ENCODE data around the gene ADAMTS12. TPM values are rescaled to one million over a fixed set of nuclear protein-coding genes. Genes with fewer than 3 reads are reported as not detected.

The ADAMTS12 gene
- total RNA-seq, 1 experiment from 2014 or later = 0.15 TPM

DNA sequence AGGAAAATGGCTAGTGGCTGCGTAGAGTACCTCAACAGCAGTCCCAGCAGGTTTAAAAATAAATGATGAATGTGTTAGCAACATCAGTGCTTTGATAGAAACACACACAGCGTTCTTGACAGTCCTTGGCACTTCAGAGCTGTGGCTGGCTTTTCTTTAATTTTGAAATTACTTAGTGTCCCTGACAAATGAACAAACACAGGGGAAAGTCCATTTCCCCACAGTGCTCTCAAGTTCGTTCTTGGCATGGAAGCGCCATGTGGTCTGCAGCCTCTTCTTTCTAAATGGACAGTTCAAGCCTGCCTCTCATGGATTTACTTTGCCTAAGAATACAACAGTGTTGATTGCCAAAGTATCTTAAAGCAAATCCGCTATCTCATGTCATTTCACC is 102.2 kb downstream of the ADAMTS12 start:
- intact Hi-C loops (cut with micrococcal nuclease; ENCODE audit: unreplicated experiment) = no loop called here
- POLR2A ChIA-PET = interaction anchor here (0.6 kb wide), 1 partner anchor 56 kb away, joined by 8 read pairs; no protein-coding TSS in a partner anchor

DNA sequence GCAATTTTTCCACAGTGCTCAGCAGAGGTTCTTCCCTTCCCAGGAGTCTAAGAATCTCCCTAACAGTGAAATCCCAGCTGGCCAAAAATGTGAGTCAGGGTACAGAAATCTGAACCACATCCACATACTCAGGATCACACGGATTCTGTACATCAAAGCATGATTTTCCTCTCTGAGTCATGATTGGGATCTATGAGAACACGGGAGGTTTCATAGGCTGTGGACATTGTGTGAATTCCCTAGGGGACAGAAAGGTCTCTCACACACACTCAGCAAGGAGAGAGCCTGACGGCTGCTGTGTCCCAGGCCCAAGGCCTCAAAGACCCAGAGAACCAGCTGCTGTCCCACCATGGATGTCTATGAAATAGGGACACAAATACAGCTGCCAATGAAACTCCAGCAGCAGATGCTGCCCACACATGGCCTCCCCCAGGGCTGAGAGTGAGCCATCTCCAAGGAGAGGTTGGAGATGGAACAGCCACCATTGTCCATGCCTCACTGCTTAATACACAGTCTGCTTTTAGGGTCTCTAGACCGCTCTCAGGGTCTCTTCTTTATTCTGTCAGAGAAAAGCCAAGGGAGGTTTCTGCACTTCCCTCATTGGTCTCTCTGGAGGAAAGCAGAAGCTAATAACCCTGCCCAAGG is 102.7 kb downstream of the ADAMTS12 start:
- TF ChIP-seq, protein P1, sequence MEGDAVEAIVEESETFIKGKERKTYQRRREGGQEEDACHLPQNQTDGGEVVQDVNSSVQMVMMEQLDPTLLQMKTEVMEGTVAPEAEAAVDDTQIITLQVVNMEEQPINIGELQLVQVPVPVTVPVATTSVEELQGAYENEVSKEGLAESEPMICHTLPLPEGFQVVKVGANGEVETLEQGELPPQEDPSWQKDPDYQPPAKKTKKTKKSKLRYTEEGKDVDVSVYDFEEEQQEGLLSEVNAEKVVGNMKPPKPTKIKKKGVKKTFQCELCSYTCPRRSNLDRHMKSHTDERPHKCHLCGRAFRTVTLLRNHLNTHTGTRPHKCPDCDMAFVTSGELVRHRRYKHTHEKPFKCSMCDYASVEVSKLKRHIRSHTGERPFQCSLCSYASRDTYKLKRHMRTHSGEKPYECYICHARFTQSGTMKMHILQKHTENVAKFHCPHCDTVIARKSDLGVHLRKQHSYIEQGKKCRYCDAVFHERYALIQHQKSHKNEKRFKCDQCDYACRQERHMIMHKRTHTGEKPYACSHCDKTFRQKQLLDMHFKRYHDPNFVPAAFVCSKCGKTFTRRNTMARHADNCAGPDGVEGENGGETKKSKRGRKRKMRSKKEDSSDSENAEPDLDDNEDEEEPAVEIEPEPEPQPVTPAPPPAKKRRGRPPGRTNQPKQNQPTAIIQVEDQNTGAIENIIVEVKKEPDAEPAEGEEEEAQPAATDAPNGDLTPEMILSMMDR (IDR thresholded peaks at IDR 0.05) = no peak
- no peak for TF ChIP-seq TCF7L2 (IDR thresholded peaks at IDR 0.05; ENCODE audit: low read depth, low read length)
- TF ChIP-seq, protein P2, sequence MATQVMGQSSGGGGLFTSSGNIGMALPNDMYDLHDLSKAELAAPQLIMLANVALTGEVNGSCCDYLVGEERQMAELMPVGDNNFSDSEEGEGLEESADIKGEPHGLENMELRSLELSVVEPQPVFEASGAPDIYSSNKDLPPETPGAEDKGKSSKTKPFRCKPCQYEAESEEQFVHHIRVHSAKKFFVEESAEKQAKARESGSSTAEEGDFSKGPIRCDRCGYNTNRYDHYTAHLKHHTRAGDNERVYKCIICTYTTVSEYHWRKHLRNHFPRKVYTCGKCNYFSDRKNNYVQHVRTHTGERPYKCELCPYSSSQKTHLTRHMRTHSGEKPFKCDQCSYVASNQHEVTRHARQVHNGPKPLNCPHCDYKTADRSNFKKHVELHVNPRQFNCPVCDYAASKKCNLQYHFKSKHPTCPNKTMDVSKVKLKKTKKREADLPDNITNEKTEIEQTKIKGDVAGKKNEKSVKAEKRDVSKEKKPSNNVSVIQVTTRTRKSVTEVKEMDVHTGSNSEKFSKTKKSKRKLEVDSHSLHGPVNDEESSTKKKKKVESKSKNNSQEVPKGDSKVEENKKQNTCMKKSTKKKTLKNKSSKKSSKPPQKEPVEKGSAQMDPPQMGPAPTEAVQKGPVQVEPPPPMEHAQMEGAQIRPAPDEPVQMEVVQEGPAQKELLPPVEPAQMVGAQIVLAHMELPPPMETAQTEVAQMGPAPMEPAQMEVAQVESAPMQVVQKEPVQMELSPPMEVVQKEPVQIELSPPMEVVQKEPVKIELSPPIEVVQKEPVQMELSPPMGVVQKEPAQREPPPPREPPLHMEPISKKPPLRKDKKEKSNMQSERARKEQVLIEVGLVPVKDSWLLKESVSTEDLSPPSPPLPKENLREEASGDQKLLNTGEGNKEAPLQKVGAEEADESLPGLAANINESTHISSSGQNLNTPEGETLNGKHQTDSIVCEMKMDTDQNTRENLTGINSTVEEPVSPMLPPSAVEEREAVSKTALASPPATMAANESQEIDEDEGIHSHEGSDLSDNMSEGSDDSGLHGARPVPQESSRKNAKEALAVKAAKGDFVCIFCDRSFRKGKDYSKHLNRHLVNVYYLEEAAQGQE (IDR thresholded peaks at IDR 0.05; ENCODE audit: insufficient read depth in 1 of 2, low read depth in 2 of 2, low read length in 1 of 2) = no peak
- TF ChIP-seq SIN3A (IDR thresholded peaks at IDR 0.05; ENCODE audit: borderline replicate concordance, insufficient read depth, low read depth, low read length) = no peak
- no peak for TF ChIP-seq POLR2AphosphoS5 (IDR thresholded peaks at IDR 0.05; ENCODE audit: low read depth, low read length)
- DNase-seq (ENCODE audit: low read depth, low spot score) (no peak), ATAC-seq (no peak)
- Histone ChIP-seq H3K9me3 (ENCODE audit: control insufficient read depth, insufficient read depth, low read depth, low read length) (peaks cover 10% of the 10 kb centered on the region; the same call in 1 of the 2 replicates), H3K4me1 (ENCODE audit: control insufficient read depth, insufficient read depth, low read length) (no peaks in the 10 kb centered on the region), H3K4me3 (ENCODE audit: low read depth in 2 of 2, low read length in 2 of 2) (no peak overlapping the region), H3K27ac (ENCODE audit: low read length) (no peak overlapping the region), H3K27me3 (ENCODE audit: control insufficient read depth, insufficient read depth, low read length) (no peaks in the 10 kb centered on the region), H3K36me3 (ENCODE audit: control insufficient read depth, insufficient read depth, low read length) (no peaks in the 10 kb centered on the region)
- in situ Hi-C loops (cut with HindIII; ENCODE audit: low pct_unique_long_range_greater_than_20kb, low sequenced_read_pairs) = no loop called here
- ChIA-PET CTCF (no interaction called here), POLR2A (no interaction called here)
- BruUV-seq (replicated peaks) = no TSS peak
- intact Hi-C loops (cut with micrococcal nuclease; ENCODE audit: unreplicated experiment) = no loop called here

More for the DNA sequence above, 102.2 kb downstream of the ADAMTS12 start:
- Histone ChIP-seq H3K4me3 (ENCODE audit: low read depth in 2 of 2, low read length in 2 of 2) (no peak overlapping the region), H3K27ac (ENCODE audit: low read length) (no peak overlapping the region), H3K9me3 (ENCODE audit: control insufficient read depth, insufficient read depth, low read depth, low read length) (peaks cover 5% of the 10 kb centered on the region; the same call in 1 of the 2 replicates), H3K27me3 (ENCODE audit: control insufficient read depth, insufficient read depth, low read length) (no peaks in the 10 kb centered on the region), H3K4me1 (ENCODE audit: control insufficient read depth, insufficient read depth, low read length) (no peaks in the 10 kb centered on the region), H3K36me3 (ENCODE audit: control insufficient read depth, insufficient read depth, low read length) (no peaks in the 10 kb centered on the region)
- in situ Hi-C loops (cut with HindIII; ENCODE audit: low pct_unique_long_range_greater_than_20kb, low sequenced_read_pairs) = no loop called here
- TF ChIP-seq SIN3A (IDR thresholded peaks at IDR 0.05; ENCODE audit: borderline replicate concordance, insufficient read depth, low read depth, low read length) = no peak
- TF ChIP-seq, protein P2 (IDR thresholded peaks at IDR 0.05; ENCODE audit: insufficient read depth in 1 of 2, low read depth in 2 of 2, low read length in 1 of 2) = no peak
- no peak for TF ChIP-seq POLR2AphosphoS5 (IDR thresholded peaks at IDR 0.05; ENCODE audit: low read depth, low read length)
- TF ChIP-seq, protein P1 (IDR thresholded peaks at IDR 0.05) = no peak
- no peak for TF ChIP-seq TCF7L2 (IDR thresholded peaks at IDR 0.05; ENCODE audit: low read depth, low read length)
- no TSS peak for BruUV-seq (replicated peaks)
- DNase-seq (ENCODE audit: low read depth, low spot score) = no peak
- CTCF ChIA-PET = no interaction called here
- no peak for ATAC-seq
